Breast epithelium (tissue), 4 donors: Measurements from ENCODE around the gene RPP14. TPM values are rescaled to one million over a fixed set of nuclear protein-coding genes. Genes with fewer than 3 reads are reported as not detected.
"Not testable (repeated sequence)": the region's sequence is repeated elsewhere in the genome, so short reads cannot be mapped to it uniquely, and the experiment has no call there.

Source experiments
- DNase-seq, 2 donors: peaks; one replicate each; pipeline ENCODE4 v3.0.0-alpha.2; 2019; ENCODE audit warnings: low spot score in 2 of 2
- H3K27ac ChIP-seq, 2 donors: fragments of 200-600 bp; sonication (generic) in 1 of 2; one replicate each; pipeline ENCODE4 v1.5.1; 2016 to 2019; ENCODE audit warnings: mild to moderate bottlenecking in 1 of 2
- H3K27me3 ChIP-seq, 2 donors: fragments of 200-600 bp; sonication (generic) in 1 of 2; one replicate each; pipeline versions ENCODE4 v1.5.1 to v1.6.0; 2017 to 2019; ENCODE audit warnings: control low read depth in 1 of 2, mild to moderate bottlenecking in 1 of 2
- H3K36me3 ChIP-seq: fragments of 200-600 bp; one replicate; pipeline ENCODE4 v1.5.1; 2019
- H3K4me1 ChIP-seq, 2 donors: fragments of 200-600 bp; sonication (generic); one replicate each; pipeline ENCODE4 v1.5.1; 2016 to 2019; ENCODE audit warnings: control low read depth in 1 of 2
- H3K4me3 ChIP-seq, 3 donors: fragments of 200-600 bp; sonication (generic); 1 replicate in 2 of 3; 2 replicates in 1 of 3; pipeline ENCODE4 v1.5.1; 2016 to 2019; ENCODE audit warnings: mild to moderate bottlenecking in 3 of 3, moderate library complexity in 2 of 3
- H3K9me3 ChIP-seq, 2 donors: fragments of 200-600 bp; sonication (generic) in 1 of 2; one replicate each; pipeline ENCODE4 v1.5.1; 2016 to 2019; ENCODE audit warnings: control low read depth in 1 of 2
- CTCF ChIP-seq, 3 donors: fragments of 450-650 bp; IDR thresholded peaks; one replicate each; pipeline ENCODE4 v1.5.1; 2016 to 2017; ENCODE audit warnings: antibody characterized with exemption in 3 of 3, mild to moderate bottlenecking in 3 of 3, moderate library complexity in 3 of 3
- POLR2A ChIP-seq: fragments of 450-650 bp; IDR thresholded peaks from one replicate; pipeline ENCODE4 v1.6.1; 2016; ENCODE audit warnings: antibody characterized with exemption, mild to moderate bottlenecking, moderate library complexity
- POLR2AphosphoS5 ChIP-seq, 3 donors: sonication (generic); formaldehyde crosslinking; IDR thresholded peaks; one replicate each; pipeline ENCODE4 v1.6.1; 2017; ENCODE audit warnings: antibody characterized with exemption in 3 of 3
- intact Hi-C: fragments of 100-400 bp; cut with DNase I; formaldehyde crosslinking; loops from one replicate; pipeline ENCODE4 v1.15.1; 2023; ENCODE audit warnings: low total_unique reads
- total RNA-seq, 3 donors: library from RNA; depleted of rRNA; stranded (reverse); fragments of >200 nt; gene quantifications; one replicate each; pipeline ENCODE4 v1.1.0, GENCODE V29; 2016

The RPP14 gene
- total RNA-seq, 3 donors from 2014 or later, result 6.2 to 11.0 (median 10.8) TPM

- no peak for DNase-seq
- Histone ChIP-seq H3K27ac (no peak overlapping the region), H3K4me1 (no peaks in the 10 kb centered on the region), H3K36me3 (no peaks in the 10 kb centered on the region), H3K4me3 (no peak overlapping the region), H3K27me3 (no peaks in the 10 kb centered on the region), H3K9me3 (no peaks in the 10 kb centered on the region)
- TF ChIP-seq POLR2A (no peak), POLR2AphosphoS5 (IDR thresholded peaks at IDR 0.05) (no peak), CTCF (IDR thresholded peaks at IDR 0.05) (no peak)
- intact Hi-C loops, result no loop called here
Observed at GRCh38 chr3:58260733-58261132, 45.3 kb upstream of the RPP14 start.

- Histone ChIP-seq H3K27ac (no peak overlapping the region), H3K27me3 (no peaks in the 10 kb centered on the region), H3K4me3 (no peak overlapping the region), H3K36me3 (no peaks in the 10 kb centered on the region), H3K9me3 (no peaks in the 10 kb centered on the region), H3K4me1 (no peaks in the 10 kb centered on the region)
- TF ChIP-seq POLR2A (no peak), POLR2AphosphoS5 (IDR thresholded peaks at IDR 0.05) (no peak), CTCF (IDR thresholded peaks at IDR 0.05) (no peak)
- DNase-seq, result no peak
- intact Hi-C loops, result no loop called here
Observed at GRCh38 chr3:58261954-58262666, 43.9 kb upstream of the RPP14 start.

GRCh38 chr3:58266577-58266976 lies 39.5 kb upstream of the RPP14 start:
- Histone ChIP-seq H3K9me3 (no peaks in the 10 kb centered on the region), H3K4me3 (no peak overlapping the region), H3K27ac (no peak overlapping the region), H3K27me3 (no peaks in the 10 kb centered on the region), H3K36me3 (no peaks in the 10 kb centered on the region), H3K4me1 (no peaks in the 10 kb centered on the region)
- TF ChIP-seq POLR2A (no peak), POLR2AphosphoS5 (IDR thresholded peaks at IDR 0.05) (no peak), CTCF (IDR thresholded peaks at IDR 0.05) (no peak)
- DNase-seq, result no peak
- intact Hi-C loops, result no loop called here

GRCh38 chr3:58267543-58267942 lies 38.5 kb upstream of the RPP14 start:
- H3K4me3 ChIP-seq, H3K27ac ChIP-seq, H3K27me3 ChIP-seq, H3K4me1 ChIP-seq, DNase-seq, H3K36me3 ChIP-seq, intact Hi-C loops, H3K9me3 ChIP-seq: not testable (repeated sequence)

- H3K4me1 ChIP-seq, result no peaks in the 10 kb centered on the region
- H3K36me3 ChIP-seq, result no peaks in the 10 kb centered on the region
- intact Hi-C loops, result no loop called here
Observed at GRCh38 chr3:58269356-58269755, 36.7 kb upstream of the RPP14 start.

More at GRCh38 chr3:58269356-58269755, 36.7 kb upstream of the RPP14 start:
- Histone ChIP-seq H3K9me3 (no peaks in the 10 kb centered on the region), H3K27me3 (no peaks in the 10 kb centered on the region), H3K27ac (no peak overlapping the region), H3K4me3 (no peak overlapping the region)
- DNase-seq, result no peak
- no peak for TF ChIP-seq POLR2AphosphoS5 (IDR thresholded peaks at IDR 0.05)
- no peak for TF ChIP-seq CTCF (IDR thresholded peaks at IDR 0.05)
